ENCODE data around the gene DYNC1LI1.

The DYNC1LI1 gene

GRCh38 chr3:32571192-32571485 is 481 bp upstream of the DYNC1LI1 start:
- H3K27ac Mint-ChIP-seq, result peak overlapping the region; percentile 76
- peak overlapping the region; percentile 89 for H3K4me3 Mint-ChIP-seq
- H3K4me1 Mint-ChIP-seq (ENCODE audit: low read depth), result peaks cover 26% of the 10 kb centered on the region
- no peaks in the 10 kb centered on the region for H3K27me3 Mint-ChIP-seq (ENCODE audit: low read depth)
- no peak for DNase-seq (ENCODE audit: low spot score)
- H3K36me3 Mint-ChIP-seq (ENCODE audit: low read depth), result peaks cover 4% of the 10 kb centered on the region
- H3K9me3 Mint-ChIP-seq, result no peaks in the 10 kb centered on the region

GRCh38 chr3:32569540-32570420 is 878 bp downstream of the DYNC1LI1 start:
- H3K4me1 Mint-ChIP-seq (ENCODE audit: low read depth), result peaks cover 26% of the 10 kb centered on the region
- H3K9me3 Mint-ChIP-seq, result no peaks in the 10 kb centered on the region
- no peaks in the 10 kb centered on the region for H3K27me3 Mint-ChIP-seq (ENCODE audit: low read depth)
- H3K27ac Mint-ChIP-seq, result peak overlapping the region; percentile 70
- H3K36me3 Mint-ChIP-seq (ENCODE audit: low read depth), result peaks cover 8% of the 10 kb centered on the region
- H3K4me3 Mint-ChIP-seq, result peak overlapping the region; percentile 82
- DNase-seq (ENCODE audit: low spot score), result peak; percentile 45

- H3K36me3 Mint-ChIP-seq (ENCODE audit: low read depth), result peaks cover 10% of the 10 kb centered on the region
Measured at GRCh38 chr3:32568953-32569352, 1.7 kb downstream of the DYNC1LI1 start.

GRCh38 chr3:32564195-32564594 is 6.5 kb downstream of the DYNC1LI1 start:
- no peak overlapping the region for H3K4me3 Mint-ChIP-seq
- H3K9me3 Mint-ChIP-seq, result no peaks in the 10 kb centered on the region
- DNase-seq (ENCODE audit: low spot score), result no peak
- no peak overlapping the region for H3K27ac Mint-ChIP-seq
- peaks cover 23% of the 10 kb centered on the region for H3K4me1 Mint-ChIP-seq (ENCODE audit: low read depth)
- no peaks in the 10 kb centered on the region for H3K27me3 Mint-ChIP-seq (ENCODE audit: low read depth)
- H3K36me3 Mint-ChIP-seq (ENCODE audit: low read depth), result peaks cover 10% of the 10 kb centered on the region

More at GRCh38 chr3:32568953-32569352, 1.7 kb downstream of the DYNC1LI1 start:
- Mint-ChIP-seq H3K4me3 (peak overlapping the region; percentile 82), H3K4me1 (ENCODE audit: low read depth) (peaks cover 28% of the 10 kb centered on the region), H3K27ac (no peak overlapping the region), H3K27me3 (ENCODE audit: low read depth) (no peaks in the 10 kb centered on the region), H3K9me3 (no peaks in the 10 kb centered on the region)
- DNase-seq (ENCODE audit: low spot score), result no peak

GRCh38 chr3:32562640-32563039 is 8.0 kb downstream of the DYNC1LI1 start:
- Mint-ChIP-seq H3K27ac (no peak overlapping the region), H3K36me3 (ENCODE audit: low read depth) (peaks cover 10% of the 10 kb centered on the region), H3K27me3 (ENCODE audit: low read depth) (no peaks in the 10 kb centered on the region), H3K4me1 (ENCODE audit: low read depth) (peaks cover 12% of the 10 kb centered on the region), H3K9me3 (no peaks in the 10 kb centered on the region), H3K4me3 (no peak overlapping the region)
- no peak for DNase-seq (ENCODE audit: low spot score)

- no peak overlapping the region for H3K4me3 Mint-ChIP-seq
- H3K27ac Mint-ChIP-seq, result no peak overlapping the region
- no peak for DNase-seq (ENCODE audit: low spot score)
- peaks cover 3% of the 10 kb centered on the region for H3K36me3 Mint-ChIP-seq (ENCODE audit: low read depth)
- no peaks in the 10 kb centered on the region for H3K27me3 Mint-ChIP-seq (ENCODE audit: low read depth)
- peaks cover 19% of the 10 kb centered on the region for H3K4me1 Mint-ChIP-seq (ENCODE audit: low read depth)
- H3K9me3 Mint-ChIP-seq, result no peaks in the 10 kb centered on the region
Measured at GRCh38 chr3:32557640-32558352, 12.9 kb downstream of the DYNC1LI1 start.

GRCh38 chr3:32556332-32556731 is 14.3 kb downstream of the DYNC1LI1 start:
- Mint-ChIP-seq H3K9me3 (no peaks in the 10 kb centered on the region), H3K4me3 (no peak overlapping the region), H3K36me3 (ENCODE audit: low read depth) (peaks cover 3% of the 10 kb centered on the region), H3K4me1 (ENCODE audit: low read depth) (peaks cover 22% of the 10 kb centered on the region), H3K27ac (no peak overlapping the region), H3K27me3 (ENCODE audit: low read depth) (no peaks in the 10 kb centered on the region)
- no peak for DNase-seq (ENCODE audit: low spot score)

- Mint-ChIP-seq H3K36me3 (ENCODE audit: low read depth) (peaks cover 3% of the 10 kb centered on the region), H3K4me3 (no peak overlapping the region), H3K27ac (no peak overlapping the region), H3K27me3 (ENCODE audit: low read depth) (no peaks in the 10 kb centered on the region), H3K9me3 (no peaks in the 10 kb centered on the region), H3K4me1 (ENCODE audit: low read depth) (peaks cover 27% of the 10 kb centered on the region)
- DNase-seq (ENCODE audit: low spot score), result no peak
Measured at GRCh38 chr3:32553973-32554372, 16.7 kb downstream of the DYNC1LI1 start.

- Mint-ChIP-seq H3K36me3 (ENCODE audit: low read depth) (peaks cover 3% of the 10 kb centered on the region), H3K27me3 (ENCODE audit: low read depth) (no peaks in the 10 kb centered on the region), H3K4me1 (ENCODE audit: low read depth) (peaks cover 27% of the 10 kb centered on the region), H3K4me3 (no peak overlapping the region), H3K27ac (no peak overlapping the region), H3K9me3 (no peaks in the 10 kb centered on the region)
- DNase-seq (ENCODE audit: low spot score), result no peak
Measured at GRCh38 chr3:32553459-32553858, 17.2 kb downstream of the DYNC1LI1 start.

- Mint-ChIP-seq H3K36me3 (ENCODE audit: low read depth) (peaks cover 3% of the 10 kb centered on the region), H3K4me1 (ENCODE audit: low read depth) (peaks cover 27% of the 10 kb centered on the region), H3K27ac (no peak overlapping the region), H3K9me3 (no peaks in the 10 kb centered on the region), H3K4me3 (no peak overlapping the region), H3K27me3 (ENCODE audit: low read depth) (no peaks in the 10 kb centered on the region)
- no peak for DNase-seq (ENCODE audit: low spot score)
Measured at GRCh38 chr3:32552013-32552412, 18.6 kb downstream of the DYNC1LI1 start.

- no peaks in the 10 kb centered on the region for H3K27me3 Mint-ChIP-seq (ENCODE audit: low read depth)
- no peak overlapping the region for H3K27ac Mint-ChIP-seq
- no peaks in the 10 kb centered on the region for H3K9me3 Mint-ChIP-seq
- DNase-seq (ENCODE audit: low spot score), result no peak
- H3K4me3 Mint-ChIP-seq, result no peak overlapping the region
- peaks cover 5% of the 10 kb centered on the region for H3K36me3 Mint-ChIP-seq (ENCODE audit: low read depth)
- peaks cover 24% of the 10 kb centered on the region for H3K4me1 Mint-ChIP-seq (ENCODE audit: low read depth)
Measured at GRCh38 chr3:32551496-32551895, 19.2 kb downstream of the DYNC1LI1 start.

- Mint-ChIP-seq H3K4me3 (no peak overlapping the region), H3K9me3 (no peaks in the 10 kb centered on the region)
Measured at GRCh38 chr3:32551087-32551486, 19.6 kb downstream of the DYNC1LI1 start.

GRCh38 chr3:32545305-32545704 is 25.4 kb downstream of the DYNC1LI1 start:
- Mint-ChIP-seq H3K27ac (no peak overlapping the region), H3K4me3 (no peak overlapping the region), H3K27me3 (ENCODE audit: low read depth) (no peaks in the 10 kb centered on the region), H3K9me3 (no peaks in the 10 kb centered on the region), H3K36me3 (ENCODE audit: low read depth) (peaks cover 9% of the 10 kb centered on the region), H3K4me1 (ENCODE audit: low read depth) (peaks cover 6% of the 10 kb centered on the region)
- no peak for DNase-seq (ENCODE audit: low spot score)

More at GRCh38 chr3:32551087-32551486, 19.6 kb downstream of the DYNC1LI1 start:
- no peak for DNase-seq (ENCODE audit: low spot score)
- peaks cover 20% of the 10 kb centered on the region for H3K4me1 Mint-ChIP-seq (ENCODE audit: low read depth)
- no peaks in the 10 kb centered on the region for H3K27me3 Mint-ChIP-seq (ENCODE audit: low read depth)
- peaks cover 6% of the 10 kb centered on the region for H3K36me3 Mint-ChIP-seq (ENCODE audit: low read depth)
- no peak overlapping the region for H3K27ac Mint-ChIP-seq

GRCh38 chr3:32544894-32545293 is 25.8 kb downstream of the DYNC1LI1 start:
- no peaks in the 10 kb centered on the region for H3K9me3 Mint-ChIP-seq
- no peaks in the 10 kb centered on the region for H3K27me3 Mint-ChIP-seq (ENCODE audit: low read depth)
- H3K27ac Mint-ChIP-seq, result peak overlapping the region; percentile 45
- no peak for DNase-seq (ENCODE audit: low spot score)
- H3K4me1 Mint-ChIP-seq (ENCODE audit: low read depth), result peaks cover 6% of the 10 kb centered on the region
- H3K36me3 Mint-ChIP-seq (ENCODE audit: low read depth), result peaks cover 9% of the 10 kb centered on the region
- H3K4me3 Mint-ChIP-seq, result no peak overlapping the region
